Astrocyte (in vitro differentiated cells and primary cell): ENCODE data around the gene PISD.

Experiments used
- EZH2 ChIP-seq: IDR thresholded peaks from 2 replicates; pipeline ENCODE4 v1.6.1; 2012; ENCODE audit warnings: mild to moderate bottlenecking, low read length, inconsistent platforms; ENCODE audit not compliant: insufficient read depth
- TF ChIP-seq, protein P1 (sequence below): IDR thresholded peaks from 2 replicates; pipeline ENCODE4 v1.5.1; 2011; ENCODE audit warnings: low read depth, mild to moderate bottlenecking, inconsistent platforms, low read length, moderate library complexity; ENCODE audit not compliant: insufficient read depth

GRCh38 chr22:31615491-31615860 is 46.5 kb downstream of the PISD start:
- TF ChIP-seq, protein P1, sequence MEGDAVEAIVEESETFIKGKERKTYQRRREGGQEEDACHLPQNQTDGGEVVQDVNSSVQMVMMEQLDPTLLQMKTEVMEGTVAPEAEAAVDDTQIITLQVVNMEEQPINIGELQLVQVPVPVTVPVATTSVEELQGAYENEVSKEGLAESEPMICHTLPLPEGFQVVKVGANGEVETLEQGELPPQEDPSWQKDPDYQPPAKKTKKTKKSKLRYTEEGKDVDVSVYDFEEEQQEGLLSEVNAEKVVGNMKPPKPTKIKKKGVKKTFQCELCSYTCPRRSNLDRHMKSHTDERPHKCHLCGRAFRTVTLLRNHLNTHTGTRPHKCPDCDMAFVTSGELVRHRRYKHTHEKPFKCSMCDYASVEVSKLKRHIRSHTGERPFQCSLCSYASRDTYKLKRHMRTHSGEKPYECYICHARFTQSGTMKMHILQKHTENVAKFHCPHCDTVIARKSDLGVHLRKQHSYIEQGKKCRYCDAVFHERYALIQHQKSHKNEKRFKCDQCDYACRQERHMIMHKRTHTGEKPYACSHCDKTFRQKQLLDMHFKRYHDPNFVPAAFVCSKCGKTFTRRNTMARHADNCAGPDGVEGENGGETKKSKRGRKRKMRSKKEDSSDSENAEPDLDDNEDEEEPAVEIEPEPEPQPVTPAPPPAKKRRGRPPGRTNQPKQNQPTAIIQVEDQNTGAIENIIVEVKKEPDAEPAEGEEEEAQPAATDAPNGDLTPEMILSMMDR: no peak
- no peak for TF ChIP-seq EZH2
